ENCODE data around the gene ABCC5. TPM values are rescaled to one million over a fixed set of nuclear protein-coding genes. Genes with fewer than 3 reads are reported as not detected.
"Not testable (repeated sequence)": the region's sequence is repeated elsewhere in the genome, so short reads cannot be mapped to it uniquely, and the experiment has no call there.

ABCC5 gene
- total RNA-seq, 1 donor from 2014 or later = 23.8 TPM

- Mint-ChIP-seq H3K36me3 (ENCODE audit: low read depth) (peaks cover 19% of the 10 kb centered on the region), H3K4me1 (ENCODE audit: low read depth) (peaks cover 21% of the 10 kb centered on the region), H3K9me3 (ENCODE audit: low read depth) (no peaks in the 10 kb centered on the region), H3K27me3 (ENCODE audit: low read depth) (no peaks in the 10 kb centered on the region), H3K27ac (ENCODE audit: unreplicated experiment) (no peak overlapping the region), H3K4me3 (ENCODE audit: unreplicated experiment) (no peak overlapping the region)
- no peak for TF ChIP-seq CTCF (IDR thresholded peaks at IDR 0.05)
- DNase-seq (ENCODE audit: low spot score) = no peak
These were observed 5.5 kb downstream of the ABCC5 start for GRCh38 chr3:184011937-184012889.

GRCh38 chr3:184011230-184011876 is 6.3 kb downstream of the ABCC5 start:
- Mint-ChIP-seq H3K4me3 (ENCODE audit: unreplicated experiment) (no peak overlapping the region), H3K27me3 (ENCODE audit: low read depth) (no peaks in the 10 kb centered on the region), H3K27ac (ENCODE audit: unreplicated experiment) (no peak overlapping the region), H3K36me3 (ENCODE audit: low read depth) (peaks cover 19% of the 10 kb centered on the region), H3K4me1 (ENCODE audit: low read depth) (peaks cover 17% of the 10 kb centered on the region), H3K9me3 (ENCODE audit: low read depth) (no peaks in the 10 kb centered on the region)
- TF ChIP-seq CTCF (IDR thresholded peaks at IDR 0.05) = no peak
- no peak for DNase-seq (ENCODE audit: low spot score)

- Mint-ChIP-seq H3K4me3 (ENCODE audit: unreplicated experiment) (no peak overlapping the region), H3K27ac (ENCODE audit: unreplicated experiment) (no peak overlapping the region), H3K4me1 (ENCODE audit: low read depth) (peaks cover 17% of the 10 kb centered on the region), H3K9me3 (ENCODE audit: low read depth) (no peaks in the 10 kb centered on the region), H3K27me3 (ENCODE audit: low read depth) (no peaks in the 10 kb centered on the region), H3K36me3 (ENCODE audit: low read depth) (peaks cover 14% of the 10 kb centered on the region)
- DNase-seq (ENCODE audit: low spot score) = no peak
- no peak for TF ChIP-seq CTCF (IDR thresholded peaks at IDR 0.05)
These were observed 9.5 kb downstream of the ABCC5 start for GRCh38 chr3:184008161-184008560.

GRCh38 chr3:184007143-184007813 is 10.4 kb downstream of the ABCC5 start:
- not testable (repeated sequence) for H3K27ac Mint-ChIP-seq (ENCODE audit: unreplicated experiment)

GRCh38 chr3:184005941-184006507 is 11.7 kb downstream of the ABCC5 start:
- H3K27ac Mint-ChIP-seq (ENCODE audit: unreplicated experiment) = no peak overlapping the region
- H3K4me1 Mint-ChIP-seq (ENCODE audit: low read depth) = peaks cover 18% of the 10 kb centered on the region
- H3K4me3 Mint-ChIP-seq (ENCODE audit: unreplicated experiment) = no peak overlapping the region
- no peaks in the 10 kb centered on the region for H3K9me3 Mint-ChIP-seq (ENCODE audit: low read depth)
- H3K27me3 Mint-ChIP-seq (ENCODE audit: low read depth) = no peaks in the 10 kb centered on the region
- TF ChIP-seq CTCF (IDR thresholded peaks at IDR 0.05) = no peak
- peaks cover 5% of the 10 kb centered on the region for H3K36me3 Mint-ChIP-seq (ENCODE audit: low read depth)
- DNase-seq (ENCODE audit: low spot score) = no peak

More at GRCh38 chr3:184007143-184007813, 10.4 kb downstream of the ABCC5 start:
- not testable (repeated sequence) for DNase-seq (ENCODE audit: low spot score); H3K36me3 Mint-ChIP-seq (ENCODE audit: low read depth); H3K9me3 Mint-ChIP-seq (ENCODE audit: low read depth); H3K27me3 Mint-ChIP-seq (ENCODE audit: low read depth); H3K4me3 Mint-ChIP-seq (ENCODE audit: unreplicated experiment)
- H3K4me1 Mint-ChIP-seq (ENCODE audit: low read depth) = peaks cover 18% of the 10 kb centered on the region
